Superior temporal gyrus (tissue), 1 donor: ENCODE results near the gene MMEL1.
"Not testable (repeated sequence)": the region's sequence is repeated elsewhere in the genome, so short reads cannot be mapped to it uniquely, and the experiment has no call there.

ENCODE experiments used
- DNase-seq: peaks from one replicate; pipeline ENCODE4 v3.0.0-alpha.2; 2016; ENCODE audit errors: extremely low spot score

The MMEL1 gene

GRCh38 chr1:2573250-2573920 is 59.4 kb downstream of the MMEL1 start:
- DNase-seq: no peak

- no peak for DNase-seq
Measured at GRCh38 chr1:2571348-2571747, 61.5 kb downstream of the MMEL1 start.

GRCh38 chr1:2570332-2570731 is 62.5 kb downstream of the MMEL1 start:
- no peak for DNase-seq

- DNase-seq: not testable (repeated sequence)
Measured at GRCh38 chr1:2569703-2570102, 63.1 kb downstream of the MMEL1 start.

- no peak for DNase-seq
Measured at GRCh38 chr1:2569060-2569459, 63.8 kb downstream of the MMEL1 start.

- not testable (repeated sequence) for DNase-seq
Measured at GRCh38 chr1:2568187-2568816, 64.5 kb downstream of the MMEL1 start.

- DNase-seq: no peak
Measured at GRCh38 chr1:2567083-2567679, 65.6 kb downstream of the MMEL1 start.

- DNase-seq: no peak
Measured at GRCh38 chr1:2566101-2567045, 66.4 kb downstream of the MMEL1 start.

GRCh38 chr1:2564815-2565374 is 67.9 kb downstream of the MMEL1 start:
- DNase-seq: no peak

GRCh38 chr1:2564006-2564814 is 68.6 kb downstream of the MMEL1 start:
- DNase-seq: no peak

- DNase-seq: no peak
Measured at GRCh38 chr1:2563205-2563604, 69.6 kb downstream of the MMEL1 start.

- no peak for DNase-seq
Measured at GRCh38 chr1:2561898-2562895, 70.6 kb downstream of the MMEL1 start.

GRCh38 chr1:2561446-2561845 is 71.4 kb downstream of the MMEL1 start:
- DNase-seq: no peak

- no peak for DNase-seq
Measured at GRCh38 chr1:2560299-2561073, 72.3 kb downstream of the MMEL1 start.

GRCh38 chr1:2559509-2560298 is 73.1 kb downstream of the MMEL1 start:
- DNase-seq: no peak

- DNase-seq: no peak
Measured at GRCh38 chr1:2558861-2559260, 74.0 kb downstream of the MMEL1 start.

- no peak for DNase-seq
Measured at GRCh38 chr1:2558420-2558819, 74.4 kb downstream of the MMEL1 start.
